NCI-H1930 (cell line): ENCODE measurements around the gene SPATA19.

ENCODE experiments used
- DNase-seq, 2 experiments: peaks; one replicate each; lab custom pipeline; 2025; lab: John Stamatoyannopoulos, UW

Gene SPATA19

DNA sequence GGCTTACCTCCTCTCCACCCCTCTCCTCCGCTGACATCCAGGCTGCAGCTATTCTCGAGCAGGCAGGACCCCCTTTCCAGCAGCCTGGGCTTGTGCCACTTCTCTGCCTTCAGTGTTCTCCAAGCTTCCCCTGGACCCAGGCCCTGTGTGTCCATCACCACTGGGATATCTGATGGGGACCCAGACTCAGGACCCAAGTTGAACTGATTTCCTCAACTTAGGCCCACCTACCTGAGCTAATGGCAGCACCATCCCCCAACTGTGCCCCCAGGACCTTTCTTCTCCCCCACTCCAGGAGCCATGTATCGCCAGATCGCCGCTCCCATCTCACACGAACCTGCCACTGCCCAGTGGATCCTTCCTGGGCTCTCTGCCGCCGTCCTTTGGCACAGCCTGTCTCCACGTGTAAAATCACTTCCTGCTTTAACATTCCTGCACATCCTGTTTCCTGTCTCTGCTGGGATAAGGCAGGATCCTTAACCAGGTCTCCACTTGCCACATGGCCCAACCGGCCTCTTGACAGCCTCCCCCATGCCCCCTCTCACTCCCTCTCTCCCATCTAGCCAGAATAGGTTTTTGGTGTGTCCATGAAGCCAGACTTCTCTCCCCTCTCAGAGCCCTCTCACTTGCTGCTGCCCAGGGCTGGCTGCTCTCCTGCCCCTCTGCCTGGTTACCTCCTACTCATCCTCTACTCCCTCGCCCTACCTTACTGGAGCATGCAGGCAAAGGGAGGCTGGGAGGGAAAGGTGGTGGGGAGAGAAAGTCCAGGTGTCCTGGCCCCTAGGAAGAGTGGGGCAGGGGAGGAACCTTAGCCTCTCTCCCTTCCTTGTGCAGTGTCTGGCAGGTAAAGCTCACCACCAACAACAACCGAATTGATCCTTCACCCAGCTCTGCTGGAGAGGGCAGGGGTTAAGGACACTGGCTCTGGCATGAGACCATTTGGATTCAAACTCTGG is 9.4 kb downstream of the SPATA19 start:
- no peak for DNase-seq

DNA sequence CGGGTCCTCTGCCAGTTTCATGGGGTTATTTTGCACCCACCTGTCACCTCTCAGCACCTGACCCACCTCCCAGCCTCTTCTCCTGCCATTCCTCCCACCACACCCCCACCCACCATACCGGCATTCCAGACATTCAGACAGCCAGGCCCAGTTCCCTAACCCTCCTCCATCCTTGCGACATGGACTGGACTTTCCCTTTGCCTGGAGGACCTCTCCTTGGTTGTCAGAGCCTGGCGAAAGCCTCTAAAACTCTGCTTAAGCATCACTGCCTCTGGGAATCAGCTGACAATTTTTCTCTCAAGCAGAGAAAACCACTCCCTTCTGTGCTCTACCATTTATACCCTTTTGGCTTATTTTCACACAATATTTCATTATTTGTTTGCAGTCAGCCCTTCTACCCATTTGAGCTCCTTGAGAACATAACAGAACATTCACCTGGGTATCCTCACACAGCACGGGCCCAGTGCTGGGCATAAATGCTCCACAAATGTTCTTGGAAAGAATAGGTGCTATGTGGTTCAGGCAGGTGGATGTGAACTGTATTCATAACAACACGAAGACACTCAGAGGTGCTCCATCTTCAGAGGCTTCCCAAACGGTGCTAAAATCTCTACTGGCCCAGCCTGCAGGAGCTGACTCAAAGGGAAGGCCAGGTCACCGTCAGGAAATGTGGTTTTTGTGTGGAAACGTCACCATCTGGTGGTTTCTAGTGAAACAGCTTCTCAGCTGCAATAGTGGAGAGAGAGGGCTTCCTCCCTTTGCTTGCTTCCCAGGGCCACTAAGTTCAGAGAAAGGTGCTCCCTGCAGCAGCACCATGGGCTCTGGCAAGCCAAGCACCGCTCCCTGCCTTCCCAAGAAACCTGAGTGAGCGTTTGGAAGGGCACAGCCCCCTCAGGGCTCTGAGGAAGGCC is 10.4 kb downstream of the SPATA19 start:
- DNase-seq = peak; percentile 46 to 71

DNA sequence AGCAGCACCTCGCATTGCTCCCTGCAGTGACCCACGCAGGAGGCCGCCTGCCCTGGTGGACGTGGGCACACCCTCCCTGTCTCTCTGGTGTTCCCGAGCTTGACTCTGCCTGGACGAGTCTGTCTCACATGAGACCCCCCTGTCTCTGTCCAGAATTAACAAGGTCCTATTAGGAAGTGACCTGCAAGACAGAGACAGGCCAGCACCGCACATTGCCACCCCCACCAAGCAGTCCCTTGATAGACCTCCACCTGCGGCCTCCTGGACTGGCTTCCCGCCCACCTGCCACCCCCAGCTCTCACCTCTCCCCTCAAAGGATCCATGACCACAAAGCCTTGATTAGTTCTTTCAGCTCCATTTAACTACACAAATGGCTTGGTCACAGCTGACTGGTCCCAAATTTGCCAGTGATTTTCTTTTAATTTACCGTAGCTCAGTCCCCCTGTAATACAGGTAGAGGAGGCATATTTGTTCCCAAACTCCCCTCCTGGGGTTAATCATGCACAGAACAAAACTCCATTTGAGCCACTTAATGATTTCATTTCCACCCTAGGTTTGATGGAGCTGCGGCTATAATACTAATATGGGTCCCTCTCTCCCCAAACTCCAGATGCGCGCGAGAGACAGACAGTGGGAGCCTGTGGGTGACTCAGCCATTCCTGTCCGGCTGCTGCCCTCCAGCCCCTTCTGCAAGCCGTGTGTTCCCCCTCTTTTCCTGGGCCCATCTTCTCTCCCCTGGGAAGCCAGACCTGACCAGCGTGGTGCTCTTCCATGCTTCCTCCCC is 11.2 kb downstream of the SPATA19 start:
- no peak for DNase-seq

DNA sequence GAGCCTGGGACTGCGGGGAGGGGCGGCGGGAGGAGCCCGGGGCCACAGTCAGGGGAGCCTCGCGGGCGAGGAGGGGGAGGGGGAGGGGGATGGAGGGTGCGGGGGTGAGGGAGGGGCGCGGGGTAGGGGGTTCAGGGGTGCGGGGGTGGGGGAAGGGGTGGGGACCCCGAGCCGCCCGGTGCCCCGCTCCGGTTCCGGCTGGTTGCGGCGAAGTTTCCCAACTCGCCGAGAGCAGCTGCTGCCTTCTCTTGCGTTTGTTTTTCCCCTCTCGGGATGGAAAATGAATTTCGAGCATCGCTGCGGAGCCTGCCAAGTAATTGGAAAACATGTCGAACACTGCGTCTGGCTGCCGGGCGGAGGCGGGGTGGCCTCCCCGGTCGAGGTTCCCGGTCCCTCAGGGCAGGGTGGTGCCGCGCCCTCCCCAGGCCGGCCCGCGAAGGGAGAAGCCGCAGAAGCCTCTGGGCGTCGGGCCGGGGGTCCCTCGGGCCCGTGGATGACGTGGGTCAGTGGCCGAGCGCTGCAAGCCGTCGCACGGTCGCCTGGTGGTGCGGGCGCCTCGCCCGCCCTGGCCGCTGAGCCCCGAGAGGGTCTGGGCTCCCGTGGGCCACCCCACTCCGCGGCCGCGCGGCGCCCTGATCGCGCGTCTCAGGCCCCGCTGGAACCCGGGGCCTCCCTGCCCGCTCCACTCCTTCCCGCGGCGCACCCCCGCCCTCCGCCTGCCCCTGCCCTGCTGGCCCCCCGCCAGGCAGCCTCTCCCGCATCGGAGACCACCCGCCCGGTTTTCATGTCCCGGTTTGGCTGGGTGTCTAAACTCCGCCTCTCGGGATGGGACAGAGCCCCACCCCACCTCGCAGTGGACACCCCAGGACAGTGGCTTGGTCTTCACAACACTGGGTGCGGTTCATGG is 12.1 kb downstream of the SPATA19 start:
- DNase-seq = no peak

DNA sequence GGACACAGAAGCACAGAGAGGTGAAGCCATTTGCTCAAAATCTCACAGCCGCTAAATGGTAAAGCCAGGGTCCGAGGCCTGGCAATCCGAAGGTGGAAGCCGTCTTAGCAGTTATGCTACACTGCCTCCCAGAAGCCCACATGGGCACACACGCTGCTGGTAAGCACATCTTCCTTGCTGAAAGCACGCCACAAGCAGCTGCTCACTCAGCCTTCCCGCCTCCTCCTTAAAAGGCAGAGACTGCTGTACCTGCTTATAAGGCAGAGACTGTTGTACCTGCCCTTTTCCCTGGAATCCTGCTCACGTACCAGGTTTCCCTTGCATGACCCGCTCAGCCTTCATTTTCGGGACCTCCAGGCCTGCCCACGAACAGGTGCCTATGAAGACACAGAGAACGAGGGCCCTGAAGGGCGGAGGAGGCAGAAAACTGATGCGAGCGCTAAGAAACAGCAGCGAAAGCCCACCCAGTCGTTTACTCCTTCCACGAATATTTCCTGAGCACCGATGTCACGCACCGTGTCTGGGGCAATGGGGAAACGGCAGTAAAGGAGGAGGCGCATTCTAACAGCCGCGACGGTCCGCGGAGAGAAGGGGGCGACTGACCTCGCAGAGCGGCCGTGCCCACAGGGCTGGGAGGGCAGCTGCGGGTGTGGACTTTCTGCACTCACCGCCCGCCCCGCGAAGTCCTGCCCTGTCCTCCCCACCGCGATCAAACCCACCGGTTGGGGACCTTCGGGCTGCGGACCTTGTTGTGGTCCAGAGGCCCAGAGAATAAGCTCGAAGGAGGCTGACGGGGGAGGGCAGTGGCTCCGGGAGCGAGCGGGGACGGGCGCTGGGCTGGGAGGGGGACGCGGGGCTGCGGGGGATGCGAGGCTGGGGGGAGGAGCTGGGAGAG is 13.0 kb downstream of the SPATA19 start:
- DNase-seq = no peak

DNA sequence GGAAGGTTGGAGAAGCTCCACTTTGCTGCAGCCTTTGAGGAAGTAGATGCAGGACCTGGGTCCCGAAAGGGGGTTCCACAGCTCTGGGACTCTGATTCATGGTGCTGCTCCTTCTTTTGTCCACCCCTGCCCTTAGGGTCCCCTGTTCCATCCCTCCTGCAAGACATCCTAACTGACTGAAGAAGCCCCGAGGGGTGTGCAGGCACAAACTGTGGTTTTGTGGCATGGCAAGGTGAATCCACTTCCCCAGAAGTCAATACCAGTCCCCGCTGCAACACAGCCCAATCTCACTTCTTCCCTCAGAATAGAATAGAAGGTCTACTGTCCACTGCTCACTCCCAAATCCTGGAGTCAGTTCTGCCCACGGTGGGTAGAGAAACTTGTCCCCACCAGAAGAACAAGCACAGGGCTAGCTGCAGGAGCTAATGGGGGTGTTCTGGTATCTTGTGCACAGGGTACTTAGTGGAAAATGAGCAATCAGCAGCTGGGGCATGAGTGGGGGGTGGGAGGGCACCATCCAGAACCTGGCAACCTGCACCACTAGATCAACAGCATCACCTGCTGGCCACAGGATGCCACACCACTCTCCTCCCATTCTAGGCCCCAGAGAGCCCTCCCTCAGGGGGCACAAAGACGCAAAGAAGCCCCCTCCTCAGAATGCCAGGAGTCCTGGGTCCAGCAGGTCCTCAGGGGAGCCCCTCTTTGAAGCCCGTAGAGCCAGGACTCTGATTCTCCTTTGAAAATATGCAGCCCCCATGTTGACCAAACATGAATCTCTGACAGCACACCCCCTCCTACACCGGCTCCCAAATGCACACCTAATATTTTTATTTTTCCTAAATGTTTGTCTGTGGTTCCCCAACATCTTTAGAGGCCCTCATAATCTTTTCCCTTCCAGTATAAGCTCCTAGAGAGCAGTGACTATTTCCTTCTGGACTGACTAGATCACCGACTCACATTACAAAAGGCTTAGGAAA is 14.1 kb downstream of the SPATA19 start:
- DNase-seq = no peak

DNA sequence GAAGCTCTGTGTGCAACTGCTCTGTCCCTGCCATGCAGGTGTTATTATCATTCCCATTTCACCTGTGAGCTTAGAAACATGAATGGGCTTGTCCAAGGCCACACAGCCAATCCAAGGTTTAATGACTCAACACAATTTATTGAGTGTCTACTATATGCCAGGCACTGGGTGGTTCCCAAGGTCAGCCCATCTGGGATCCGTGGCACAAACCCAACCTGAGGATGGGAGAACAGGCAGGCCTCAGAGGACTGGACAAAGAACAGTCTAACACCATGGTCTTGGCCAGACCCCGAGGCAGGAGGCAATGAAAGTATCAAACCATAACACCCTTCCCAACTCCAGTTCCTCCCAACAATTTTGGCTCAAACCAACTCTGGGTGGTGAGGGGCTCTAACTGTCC is 15.7 kb downstream of the SPATA19 start:
- DNase-seq = no peak

DNA sequence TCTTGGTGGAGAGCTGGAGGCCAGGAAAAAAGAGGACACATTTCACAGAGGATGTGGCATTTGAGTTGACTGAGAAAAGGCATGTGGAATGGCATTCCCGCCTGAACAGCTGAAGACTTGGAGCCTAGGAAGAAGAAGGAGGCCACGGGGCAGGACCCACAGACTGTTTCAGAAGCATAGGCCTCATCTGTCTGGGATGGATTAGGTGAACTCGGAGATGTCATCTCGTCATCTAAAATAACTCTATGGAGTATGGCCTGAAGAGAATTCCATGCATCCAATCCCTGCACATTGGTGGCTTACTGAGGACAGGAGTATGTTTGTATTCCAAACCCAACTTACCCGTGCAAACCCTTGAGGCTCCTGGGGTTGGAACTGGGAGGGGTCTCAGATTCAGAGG is 16.4 kb downstream of the SPATA19 start:
- no peak for DNase-seq

DNA sequence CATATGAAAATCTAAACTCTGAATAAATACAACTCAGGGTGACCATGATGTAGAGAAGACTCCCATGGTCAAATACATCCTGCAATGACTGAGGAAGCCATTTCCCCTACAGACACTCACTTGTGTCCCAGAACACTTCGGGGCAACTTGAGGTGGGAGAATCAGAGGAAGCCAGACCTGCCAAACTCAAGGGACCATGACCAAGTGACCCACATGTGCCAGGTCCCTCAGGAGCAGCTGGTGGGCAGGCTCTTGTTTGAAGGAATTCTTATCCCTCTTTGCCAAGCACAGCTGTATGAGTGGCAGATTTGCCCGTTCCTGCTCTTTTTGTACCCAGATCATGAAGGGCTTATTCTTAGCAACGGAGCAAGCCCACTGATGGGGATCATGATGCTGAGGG is 17.8 kb downstream of the SPATA19 start:
- DNase-seq = no peak

DNA sequence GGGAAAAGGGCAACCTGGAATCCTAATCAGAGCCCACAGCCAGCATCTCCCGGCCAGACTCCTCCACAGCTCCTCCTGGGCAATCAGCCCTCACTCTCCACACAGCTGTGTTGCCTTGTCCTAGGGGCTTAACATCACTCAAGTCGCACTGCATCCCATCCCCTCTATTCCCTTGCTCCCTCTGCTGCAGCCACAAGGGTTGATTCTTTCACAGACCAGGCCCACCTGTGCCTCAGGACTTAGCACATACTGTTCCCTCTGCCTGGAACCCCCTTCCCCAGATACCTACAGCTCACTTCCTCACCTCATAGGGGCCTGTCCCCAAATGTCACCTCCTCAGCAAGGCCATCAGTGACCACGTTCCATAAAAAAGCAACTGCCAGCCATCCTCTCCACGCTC is 18.4 kb downstream of the SPATA19 start:
- no peak for DNase-seq

DNA sequence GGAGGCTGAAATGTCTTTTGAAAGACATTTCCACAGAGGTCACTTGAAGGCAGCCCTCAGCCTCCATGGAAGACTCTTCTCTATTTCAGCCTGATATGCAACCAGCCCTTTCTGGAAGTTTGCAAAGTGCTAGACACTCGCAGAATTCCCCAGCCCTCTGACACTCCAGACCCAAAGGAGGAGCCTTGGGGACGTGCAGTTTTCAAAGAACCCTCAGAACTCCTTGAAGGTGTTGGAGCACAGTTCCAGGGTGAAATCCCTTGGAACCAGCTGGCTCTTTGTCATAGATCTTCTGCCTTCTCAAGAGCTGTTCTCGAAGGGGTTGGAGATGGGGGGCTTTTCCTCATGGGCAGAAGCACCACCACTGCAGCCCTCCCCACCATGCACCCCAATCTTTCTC is 19.6 kb downstream of the SPATA19 start:
- no peak for DNase-seq

DNA sequence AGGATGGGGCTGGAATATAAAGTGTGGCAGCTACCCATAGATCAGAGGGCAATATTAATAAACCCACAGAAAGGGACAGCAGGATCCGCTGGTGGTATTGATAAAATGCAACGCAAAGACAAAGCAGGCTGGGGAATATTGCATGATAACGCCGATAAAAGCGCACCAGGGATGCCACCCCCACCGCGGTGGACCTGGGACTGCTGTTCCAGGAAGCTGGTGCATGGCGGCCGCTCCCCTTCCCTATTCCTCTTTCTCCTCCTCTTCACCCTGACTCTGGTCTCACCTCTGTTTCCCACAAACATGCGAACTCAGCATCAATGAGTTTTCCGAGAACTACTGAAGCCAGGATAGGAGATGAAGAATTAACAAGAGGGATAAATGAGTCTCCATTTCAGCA is 20.2 kb downstream of the SPATA19 start:
- no peak for DNase-seq

DNA sequence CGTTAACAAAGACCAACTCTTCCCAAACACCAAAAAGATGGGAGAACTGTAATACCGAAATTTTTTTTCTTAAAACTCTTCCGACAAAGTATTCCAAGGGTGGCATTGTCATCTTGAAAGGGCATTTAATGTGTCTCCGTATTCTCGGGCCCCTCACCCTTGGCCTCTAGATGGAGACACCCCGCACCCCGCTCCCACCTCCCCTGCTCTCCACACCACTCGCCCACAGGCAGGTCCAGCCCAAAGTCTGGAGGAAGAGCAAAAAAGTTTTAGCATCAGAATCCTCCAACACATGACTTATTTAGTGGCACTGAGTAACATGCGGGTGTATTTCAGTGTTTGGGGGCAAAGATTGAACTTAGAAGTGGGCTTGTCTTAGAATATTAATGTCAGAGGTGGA is 20.7 kb downstream of the SPATA19 start:
- DNase-seq = no peak

DNA sequence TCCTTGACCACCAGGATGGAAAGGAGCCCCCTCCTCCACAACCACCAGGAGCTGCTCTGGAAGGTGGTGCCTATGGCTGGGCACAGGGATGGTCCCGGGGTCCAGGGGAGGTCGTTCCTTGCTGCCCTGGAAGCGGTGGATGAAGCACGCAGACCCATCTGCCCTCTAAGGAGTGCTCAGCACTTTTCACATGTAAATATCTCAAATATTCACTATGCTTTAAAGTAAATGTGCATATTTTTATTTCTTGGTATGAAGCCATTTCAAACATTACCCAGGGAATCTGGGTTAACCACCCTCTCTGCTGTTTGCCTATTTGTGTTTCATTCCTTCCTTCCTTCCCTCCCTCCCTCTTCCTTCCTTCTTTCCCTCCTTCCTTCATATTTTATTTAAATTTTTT is 21.7 kb downstream of the SPATA19 start:
- DNase-seq = no peak

DNA sequence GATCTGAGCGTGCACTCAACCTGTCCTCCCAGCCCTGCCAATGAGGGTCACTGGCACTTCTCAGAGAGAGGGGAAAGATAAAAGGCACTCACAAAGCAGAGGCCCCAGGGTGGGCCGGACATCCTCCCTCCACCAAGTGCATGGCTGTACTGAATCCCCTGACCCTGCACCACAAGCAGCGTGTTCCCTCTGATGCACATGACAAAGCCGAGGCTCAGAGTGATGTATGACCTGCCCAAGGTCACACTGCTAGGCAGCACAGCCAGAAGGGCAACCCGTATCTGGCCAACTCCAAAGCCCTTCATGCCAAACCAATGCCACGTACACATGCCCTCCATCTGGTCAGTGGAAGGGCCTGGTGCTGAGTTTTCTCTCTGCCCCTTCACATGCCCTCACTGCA is 22.1 kb downstream of the SPATA19 start:
- DNase-seq = no peak

DNA sequence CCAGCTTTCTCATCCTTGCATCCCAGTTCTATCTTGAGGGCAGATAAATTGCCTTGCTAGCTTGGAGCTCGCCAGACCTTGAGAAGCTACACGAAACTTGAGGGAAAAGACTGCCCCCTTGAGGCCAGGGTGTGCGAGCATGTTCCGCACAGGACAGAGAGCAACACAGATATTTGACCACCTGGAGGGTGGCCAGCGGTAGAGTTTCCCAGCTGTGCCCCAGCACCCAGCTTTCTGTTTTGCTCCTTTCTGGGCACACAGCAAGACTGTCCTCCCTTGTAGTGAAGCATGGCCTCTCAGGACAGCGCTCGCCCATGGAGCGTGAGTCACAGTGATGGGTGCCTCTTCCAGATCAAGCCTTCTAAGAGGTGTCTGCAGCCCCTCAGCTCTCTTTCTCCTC is 23.5 kb downstream of the SPATA19 start:
- peak; percentile 29 to 67 for DNase-seq

DNA sequence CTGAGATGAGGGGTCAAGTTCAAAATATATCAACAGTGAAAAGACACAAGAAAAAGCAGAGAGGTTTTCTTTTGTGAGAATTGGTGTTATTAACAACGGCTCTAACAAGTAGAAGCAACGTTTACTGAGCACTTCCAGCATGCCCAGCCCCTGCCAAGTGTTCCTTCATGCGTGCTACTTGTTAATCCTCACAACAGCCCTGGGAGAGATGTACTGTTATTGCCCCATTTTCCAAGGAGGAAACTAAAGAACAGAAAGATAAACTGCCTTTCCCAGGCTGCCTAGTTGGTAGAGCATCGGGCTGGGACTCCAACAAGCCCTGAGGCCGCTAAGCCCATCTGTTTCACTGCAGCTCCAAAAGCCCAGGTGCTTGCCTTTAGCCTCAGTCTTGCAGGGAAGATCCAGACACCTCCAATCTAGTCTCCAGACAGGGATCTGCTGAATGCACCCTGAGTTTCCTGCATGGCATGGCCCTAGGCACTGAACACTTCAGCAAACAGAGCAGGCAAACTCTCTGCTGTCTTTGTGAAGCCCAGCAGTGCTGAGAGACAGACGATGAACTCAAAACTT is 25.5 kb downstream of the SPATA19 start:
- DNase-seq = no peak

DNA sequence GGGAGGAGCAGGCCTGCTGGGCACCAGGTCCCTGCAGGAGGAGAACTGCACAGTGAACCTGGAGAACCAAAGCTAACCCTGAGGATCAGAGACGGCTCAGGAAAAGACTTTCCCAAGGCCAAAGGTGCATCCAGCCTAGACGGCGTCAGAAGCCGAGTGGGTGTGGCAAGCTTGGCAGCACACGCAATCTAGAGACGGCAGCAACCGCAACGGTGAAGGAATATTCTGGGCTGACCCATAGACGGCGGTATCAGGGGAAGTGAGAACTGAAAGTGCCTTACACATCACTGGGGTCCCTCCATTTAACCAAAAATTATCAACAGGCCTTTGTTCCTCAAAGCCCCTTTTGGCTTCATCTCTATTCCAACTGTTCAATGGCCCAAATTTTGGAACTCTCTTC is 26.2 kb downstream of the SPATA19 start:
- no peak for DNase-seq
